Activated T-cell treated with anti-CD3 and anti-CD28 coated beads, Interleukin-2, amount 50 U/mL, for 48 hours (primary cell): ENCODE data around the gene SIGLEC10.
A peak's percentile ranks its signal among the peaks of the same experiment; 100 is the strongest.

Experiments used
- DNase-seq, 2 experiments: peaks; one replicate each; pipeline ENCODE4 v3.0.0-alpha.2; 2020

Gene SIGLEC10

DNA sequence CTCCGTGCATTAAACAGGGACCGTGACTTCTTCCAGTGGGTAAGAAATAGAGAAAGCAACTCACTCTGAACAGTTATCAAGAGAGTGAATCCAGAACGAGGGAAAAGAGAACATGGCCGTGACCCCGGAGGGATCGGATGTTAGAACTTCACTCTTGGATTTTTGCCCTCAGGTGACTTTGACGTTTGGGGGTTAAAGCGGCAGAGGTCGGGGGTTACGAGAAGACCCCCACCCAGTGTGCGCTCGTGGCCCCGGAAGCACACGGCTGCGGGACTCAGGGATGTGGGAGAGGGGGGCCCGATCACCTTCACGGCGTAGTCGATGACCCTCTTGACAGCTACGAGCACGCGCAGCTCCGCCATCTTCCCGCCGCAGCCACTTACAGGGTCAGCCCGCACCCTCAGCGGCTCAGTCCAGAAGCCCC, 51.5 kb downstream of the SIGLEC10 start, which contains the start of gene ETFB:
ETFB (minus strand) TSS at position 424 of the 424 bp plus-strand sequence; CDS start at position 362, 62 bp downstream.
- DNase-seq: peak; percentile 47 to 50

DNA sequence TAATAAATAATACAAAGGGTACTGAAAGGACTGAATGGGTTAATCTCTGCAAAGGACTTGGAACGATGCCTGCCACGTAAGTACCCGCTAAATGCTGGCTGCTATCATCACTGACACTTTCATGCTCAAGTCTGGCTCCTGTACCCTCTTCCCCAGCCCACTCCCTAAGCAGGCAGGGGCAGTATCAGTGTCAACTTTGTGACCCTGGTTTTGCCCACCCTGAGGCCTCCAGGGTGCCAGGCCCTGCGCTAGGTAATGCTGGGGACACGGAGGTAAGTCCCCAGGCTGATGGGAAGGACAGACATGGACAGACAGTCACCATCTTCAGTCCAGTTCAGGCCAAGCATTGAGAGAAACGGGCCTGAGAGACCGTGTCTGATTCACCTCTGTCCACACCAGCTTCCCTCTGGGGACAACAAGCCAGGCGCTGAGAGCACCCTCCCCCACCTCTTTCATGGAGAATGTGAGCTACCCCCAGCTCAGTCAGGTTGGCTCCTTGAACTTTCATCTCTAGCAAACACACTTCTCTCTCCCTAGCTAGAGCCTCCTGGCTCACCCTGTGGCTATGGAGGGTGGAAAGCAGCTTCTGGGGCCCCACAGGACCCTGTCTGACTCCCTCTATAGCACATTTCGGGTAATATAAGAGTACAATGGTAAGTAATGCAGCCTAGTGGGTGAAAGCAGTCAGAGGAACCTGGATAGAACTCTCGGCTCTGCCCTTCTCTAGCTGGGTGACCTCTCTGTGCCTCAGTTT, 52.1 kb downstream of the SIGLEC10 start:
- peak; percentile 49 to 58 for DNase-seq

DNA sequence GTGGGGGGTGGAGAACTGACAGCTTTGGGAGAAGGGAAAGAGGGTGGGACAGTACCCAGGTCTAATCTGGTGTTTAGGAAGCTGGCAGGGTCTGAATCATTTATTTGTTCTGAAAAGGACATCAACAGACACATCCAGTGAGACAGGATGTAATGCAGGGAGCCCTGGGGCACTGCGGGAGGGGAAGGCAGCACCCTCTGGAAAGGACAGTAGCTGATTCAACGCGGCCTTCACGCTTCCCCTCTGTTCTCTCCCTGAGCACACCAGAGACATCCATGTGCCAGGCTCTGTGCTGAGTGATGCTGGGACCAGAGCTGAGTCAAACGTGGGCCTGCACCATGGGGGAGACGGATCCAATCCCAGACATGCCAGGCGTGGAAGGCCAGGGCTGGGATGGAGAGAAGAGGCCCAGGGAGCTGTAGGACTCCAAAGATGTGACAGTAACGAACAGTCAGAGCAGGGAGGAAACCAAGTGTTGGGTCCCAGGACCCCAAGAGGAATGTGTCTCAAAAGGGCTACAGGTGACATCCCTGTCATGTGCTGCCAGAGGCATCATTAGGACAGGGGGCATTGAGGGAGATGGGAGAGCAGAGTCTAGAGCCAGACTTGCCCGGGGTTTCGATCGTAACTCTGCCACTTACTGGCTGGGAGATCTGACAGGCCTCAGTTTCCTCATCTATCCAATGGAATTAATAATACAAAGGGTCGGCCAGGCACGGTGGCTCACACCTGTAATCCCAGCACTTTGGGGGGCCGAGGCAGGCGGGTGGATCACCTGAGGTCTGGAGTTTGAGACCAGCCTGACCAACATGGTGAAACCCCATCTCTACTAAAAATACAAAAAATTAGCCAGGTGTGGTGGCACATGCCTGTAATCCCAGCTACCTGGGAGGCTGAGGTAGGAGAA, 53.0 kb downstream of the SIGLEC10 start:
- DNase-seq: no peak

GRCh38 chr19:51361239-51361638, 56.2 kb downstream of the SIGLEC10 start:
- no peak for DNase-seq
